ENCODE results near the gene LRRC27. TPM values are rescaled to one million over a fixed set of nuclear protein-coding genes. Genes with fewer than 3 reads are reported as not detected.
"Not testable (repeated sequence)": the region's sequence is repeated elsewhere in the genome, so short reads cannot be mapped to it uniquely, and the experiment has no call there.

The LRRC27 gene
- total RNA-seq, 2 experiments from 2014 or later = 2.5 to 2.8 TPM

DNA sequence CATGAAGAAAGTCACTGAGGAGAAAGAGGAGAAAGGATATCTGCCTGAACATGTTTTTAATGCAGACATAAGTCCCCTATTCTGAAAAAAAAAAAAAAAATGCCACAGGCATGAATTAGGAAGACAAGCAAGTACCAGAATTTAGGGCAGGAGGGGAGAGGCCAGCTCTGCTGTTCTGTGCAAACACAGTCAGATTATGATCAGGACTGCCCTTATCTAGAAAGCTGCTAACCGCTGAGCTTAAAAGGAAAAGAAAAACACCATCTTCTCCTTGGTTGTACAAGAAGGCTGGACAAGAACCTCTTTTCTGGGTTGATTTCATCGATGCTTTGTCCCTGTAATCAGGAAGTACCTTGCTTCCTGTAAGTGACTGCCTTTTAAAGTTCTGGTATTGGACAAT lies 49.7 kb downstream of the LRRC27 start:
- H3K36me3 Mint-ChIP-seq = no peaks in the 10 kb centered on the region
- DNase-seq = no peak
- no peak overlapping the region for H3K4me3 Mint-ChIP-seq
- intact Hi-C loops (cut with micrococcal nuclease) = no loop called here
- H3K27me3 Mint-ChIP-seq = no peaks in the 10 kb centered on the region
- peaks cover 3% of the 10 kb centered on the region for H3K4me1 Mint-ChIP-seq (ENCODE audit: low read depth)
- no peaks in the 10 kb centered on the region for H3K9me3 Mint-ChIP-seq
- POLR2A ChIA-PET = no interaction called here
- no peak overlapping the region for H3K27ac Mint-ChIP-seq
- CTCF ChIA-PET = interaction anchor here (1.2 kb wide), 1 partner anchor 29 kb away, joined by 5 read pairs; no protein-coding TSS in a partner anchor

- no peaks in the 10 kb centered on the region for H3K9me3 Mint-ChIP-seq
- no peak for DNase-seq
- intact Hi-C loops (cut with micrococcal nuclease) = no loop called here
- no peak overlapping the region for H3K27ac Mint-ChIP-seq
- H3K36me3 Mint-ChIP-seq = no peaks in the 10 kb centered on the region
- CTCF ChIA-PET = no interaction called here
- POLR2A ChIA-PET = interaction anchor here (0.6 kb wide), 1 partner anchor 90 kb away, joined by 3 read pairs; no protein-coding TSS in a partner anchor
- H3K4me1 Mint-ChIP-seq (ENCODE audit: low read depth) = peaks cover 3% of the 10 kb centered on the region
- no peaks in the 10 kb centered on the region for H3K27me3 Mint-ChIP-seq
- H3K4me3 Mint-ChIP-seq = no peak overlapping the region
Measured at GRCh38 chr10:132382231-132382922, 50.4 kb downstream of the LRRC27 start.

DNA sequence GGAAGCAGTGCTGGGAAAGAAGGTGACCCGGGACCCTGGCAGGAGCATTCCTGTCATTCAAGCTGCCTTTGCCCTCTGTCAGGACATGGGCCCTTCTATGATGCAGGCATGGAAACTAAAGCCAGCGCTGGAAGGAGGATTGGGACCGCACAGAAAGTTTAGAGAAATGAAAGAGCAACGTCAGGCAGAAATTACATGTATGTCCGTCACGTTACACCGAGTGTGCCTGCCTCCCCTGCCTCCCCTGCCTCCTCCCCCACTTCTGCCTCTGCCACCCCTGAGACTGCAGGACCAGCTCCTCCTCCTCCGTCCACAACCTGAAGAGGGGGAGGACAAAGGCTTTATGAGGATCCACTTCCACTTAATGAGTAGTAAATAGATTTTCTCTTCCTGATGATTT lies 51.1 kb downstream of the LRRC27 start:
- no peaks in the 10 kb centered on the region for H3K9me3 Mint-ChIP-seq
- POLR2A ChIA-PET = interaction anchor here (0.6 kb wide), 1 partner anchor 89 kb away, joined by 3 read pairs; no protein-coding TSS in a partner anchor
- no peak overlapping the region for H3K4me3 Mint-ChIP-seq
- intact Hi-C loops (cut with micrococcal nuclease) = no loop called here
- CTCF ChIA-PET = no interaction called here
- DNase-seq = no peak
- no peak overlapping the region for H3K27ac Mint-ChIP-seq
- no peaks in the 10 kb centered on the region for H3K36me3 Mint-ChIP-seq
- peaks cover 6% of the 10 kb centered on the region for H3K4me1 Mint-ChIP-seq (ENCODE audit: low read depth)
- peaks cover 2% of the 10 kb centered on the region for H3K27me3 Mint-ChIP-seq

- CTCF ChIA-PET = no interaction called here
- Mint-ChIP-seq H3K27me3 (peaks cover 2% of the 10 kb centered on the region), H3K4me3 (no peak overlapping the region), H3K4me1 (ENCODE audit: low read depth) (peaks cover 6% of the 10 kb centered on the region), H3K27ac (no peak overlapping the region), H3K9me3 (no peaks in the 10 kb centered on the region), H3K36me3 (no peaks in the 10 kb centered on the region)
- intact Hi-C loops (cut with micrococcal nuclease) = no loop called here
- no peak for DNase-seq
- POLR2A ChIA-PET = no interaction called here
Measured at GRCh38 chr10:132383751-132384196, 51.8 kb downstream of the LRRC27 start.

- POLR2A ChIA-PET = no interaction called here
- Mint-ChIP-seq H3K4me3 (no peak overlapping the region), H3K27me3 (peaks cover 2% of the 10 kb centered on the region), H3K36me3 (no peaks in the 10 kb centered on the region), H3K27ac (no peak overlapping the region), H3K9me3 (no peaks in the 10 kb centered on the region), H3K4me1 (ENCODE audit: low read depth) (peaks cover 6% of the 10 kb centered on the region)
- intact Hi-C loops (cut with micrococcal nuclease) = loop anchor here (5.0 kb wide), 1 partner anchor 152 kb away; the partner anchor contains the start of gene INPP5A
- CTCF ChIA-PET = no interaction called here
- DNase-seq = no peak
Measured at GRCh38 chr10:132384618-132385388, 52.8 kb downstream of the LRRC27 start.

- DNase-seq = no peak
- ChIA-PET CTCF (no interaction called here), POLR2A (no interaction called here)
- H3K9me3 Mint-ChIP-seq = no peaks in the 10 kb centered on the region
- no peaks in the 10 kb centered on the region for H3K36me3 Mint-ChIP-seq
- peaks cover 2% of the 10 kb centered on the region for H3K27me3 Mint-ChIP-seq
- H3K4me1 Mint-ChIP-seq (ENCODE audit: low read depth) = peaks cover 6% of the 10 kb centered on the region
- H3K4me3 Mint-ChIP-seq = no peak overlapping the region
- intact Hi-C loops (cut with micrococcal nuclease) = loop anchor here (5.0 kb wide), 1 partner anchor 152 kb away; the partner anchor contains the start of gene INPP5A
- H3K27ac Mint-ChIP-seq = no peak overlapping the region
Measured at GRCh38 chr10:132385389-132385667, 53.3 kb downstream of the LRRC27 start.

GRCh38 chr10:132385721-132386418 lies 53.9 kb downstream of the LRRC27 start:
- H3K36me3 Mint-ChIP-seq = no peaks in the 10 kb centered on the region
- DNase-seq = no peak
- ChIA-PET POLR2A (no interaction called here), CTCF (no interaction called here)
- H3K27ac Mint-ChIP-seq = no peak overlapping the region
- peaks cover 2% of the 10 kb centered on the region for H3K27me3 Mint-ChIP-seq
- no peaks in the 10 kb centered on the region for H3K9me3 Mint-ChIP-seq
- intact Hi-C loops (cut with micrococcal nuclease) = loop anchor here (5.0 kb wide), 1 partner anchor 151 kb away; the partner anchor contains the start of gene INPP5A
- no peak overlapping the region for H3K4me3 Mint-ChIP-seq
- H3K4me1 Mint-ChIP-seq (ENCODE audit: low read depth) = peaks cover 6% of the 10 kb centered on the region

GRCh38 chr10:132386419-132386831 lies 54.4 kb downstream of the LRRC27 start:
- ChIA-PET POLR2A (no interaction called here), CTCF (no interaction called here)
- intact Hi-C loops (cut with micrococcal nuclease) = loop anchor here (5.0 kb wide), 1 partner anchor 151 kb away; the partner anchor contains the start of gene INPP5A
- Mint-ChIP-seq H3K36me3 (no peaks in the 10 kb centered on the region), H3K9me3 (no peaks in the 10 kb centered on the region), H3K4me1 (ENCODE audit: low read depth) (peaks cover 6% of the 10 kb centered on the region), H3K4me3 (no peak overlapping the region), H3K27ac (peak overlapping the region; percentile 23), H3K27me3 (peaks cover 2% of the 10 kb centered on the region)
- DNase-seq = no peak

DNA sequence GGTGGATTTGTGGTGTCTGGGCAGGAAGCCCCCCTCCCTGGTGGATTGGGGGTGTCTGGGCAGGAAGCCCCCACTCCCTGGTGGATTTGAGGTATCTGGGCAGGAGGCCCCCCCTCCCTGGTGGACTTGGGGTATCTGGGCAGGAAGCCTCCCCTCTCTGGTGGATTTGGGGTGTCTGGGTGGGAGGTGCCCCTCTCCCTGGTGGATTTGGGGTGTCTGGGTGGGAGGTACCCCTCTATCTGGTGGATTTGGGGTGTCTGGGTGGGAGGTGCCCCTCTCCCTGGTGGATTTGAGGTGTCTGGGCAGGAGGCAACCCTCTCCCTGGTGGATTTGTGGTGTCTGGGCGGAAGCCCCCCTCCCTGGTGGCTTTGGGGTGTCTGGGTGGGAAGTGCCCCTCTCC lies 54.9 kb downstream of the LRRC27 start:
- peak overlapping the region; percentile 23 for H3K27ac Mint-ChIP-seq
- H3K36me3 Mint-ChIP-seq; H3K27me3 Mint-ChIP-seq; DNase-seq; POLR2A ChIA-PET; H3K4me1 Mint-ChIP-seq (ENCODE audit: low read depth); H3K9me3 Mint-ChIP-seq; H3K4me3 Mint-ChIP-seq: not testable (repeated sequence)
- intact Hi-C loops (cut with micrococcal nuclease) = loop anchor here (5.0 kb wide), 1 partner anchor 150 kb away; the partner anchor contains the start of gene INPP5A
- CTCF ChIA-PET = interaction anchor here (0.6 to 1.1 kb wide), 2 partner anchors 20 to 235 kb away, joined by 3 read pairs; no protein-coding TSS in a partner anchor

- Mint-ChIP-seq H3K4me3 (peak overlapping the region; percentile 60), H3K4me1 (ENCODE audit: low read depth) (peaks cover 3% of the 10 kb centered on the region), H3K27me3 (peaks cover 2% of the 10 kb centered on the region), H3K36me3 (no peaks in the 10 kb centered on the region), H3K9me3 (peaks cover 7% of the 10 kb centered on the region), H3K27ac (peak overlapping the region; percentile 79)
- intact Hi-C loops (cut with micrococcal nuclease) = loop anchor here (5.0 kb wide), 1 partner anchor 150 kb away; the partner anchor contains the start of gene INPP5A
- POLR2A ChIA-PET = no interaction called here
- CTCF ChIA-PET = interaction anchor here (0.6 to 1.1 kb wide), 2 partner anchors 20 to 234 kb away, joined by 3 read pairs; no protein-coding TSS in a partner anchor
- DNase-seq = peak; percentile 81
Measured at GRCh38 chr10:132387764-132388210, 55.8 kb downstream of the LRRC27 start.

DNA sequence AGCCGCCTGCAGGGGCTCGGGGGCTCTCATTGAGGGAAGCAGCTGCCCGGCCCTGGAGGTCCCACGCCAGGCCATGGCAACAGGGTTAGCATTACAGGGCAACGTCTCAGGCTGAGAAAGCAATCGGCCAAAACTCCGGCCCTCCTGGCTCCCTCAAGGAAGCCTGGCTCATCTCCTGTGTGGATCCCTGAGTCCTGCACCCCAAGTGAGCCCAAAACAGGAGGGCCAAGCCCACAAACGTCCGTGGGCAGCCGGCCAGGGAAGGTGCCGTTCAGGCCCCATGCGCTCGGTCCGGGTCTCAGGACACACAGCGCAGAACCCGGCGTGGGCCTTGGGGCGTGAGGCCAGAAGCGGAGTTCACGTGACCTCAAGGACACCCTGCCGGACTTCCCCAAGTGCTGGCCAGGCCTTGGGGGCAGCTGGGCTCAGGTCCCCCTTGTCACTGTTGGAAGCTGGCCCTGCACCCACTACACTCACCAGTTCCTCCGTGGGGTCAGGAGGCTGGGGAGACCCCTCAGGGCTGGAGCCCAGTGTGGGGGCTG lies 57.0 kb downstream of the LRRC27 start:
- peak; percentile 54 for DNase-seq
- intact Hi-C loops (cut with micrococcal nuclease) = loop anchor here (1.0 to 5.0 kb wide), 2 partner anchors 57 to 148 kb away; partner anchors contain the start of gene INPP5A
- CTCF ChIA-PET = no interaction called here
- peak overlapping the region; percentile 23 for H3K4me3 Mint-ChIP-seq
- H3K27me3 Mint-ChIP-seq = peaks cover 2% of the 10 kb centered on the region
- peak overlapping the region; percentile 50 for H3K27ac Mint-ChIP-seq
- H3K36me3 Mint-ChIP-seq = no peaks in the 10 kb centered on the region
- H3K4me1 Mint-ChIP-seq (ENCODE audit: low read depth) = peaks cover 3% of the 10 kb centered on the region
- H3K9me3 Mint-ChIP-seq = peaks cover 7% of the 10 kb centered on the region
- POLR2A ChIA-PET = interaction anchor here (1.4 kb wide), 1 partner anchor 58 kb away, joined by 3 read pairs; no protein-coding TSS in a partner anchor

All from activated CD4-positive, alpha-beta memory T cell treated with anti-CD3 and anti-CD28 coated beads for 36 hours (primary cell).